Left hindlimb (tissue), 1 donor: Measurements from ENCODE around the gene MIER3.
"Not testable (repeated sequence)": the region's sequence is repeated elsewhere in the genome, so short reads cannot be mapped to it uniquely, and the experiment has no call there.

Source experiments
- DNase-seq: peaks from one replicate; pipeline ENCODE4 v3.0.0-alpha.2; 2018

Gene MIER3, protein sequence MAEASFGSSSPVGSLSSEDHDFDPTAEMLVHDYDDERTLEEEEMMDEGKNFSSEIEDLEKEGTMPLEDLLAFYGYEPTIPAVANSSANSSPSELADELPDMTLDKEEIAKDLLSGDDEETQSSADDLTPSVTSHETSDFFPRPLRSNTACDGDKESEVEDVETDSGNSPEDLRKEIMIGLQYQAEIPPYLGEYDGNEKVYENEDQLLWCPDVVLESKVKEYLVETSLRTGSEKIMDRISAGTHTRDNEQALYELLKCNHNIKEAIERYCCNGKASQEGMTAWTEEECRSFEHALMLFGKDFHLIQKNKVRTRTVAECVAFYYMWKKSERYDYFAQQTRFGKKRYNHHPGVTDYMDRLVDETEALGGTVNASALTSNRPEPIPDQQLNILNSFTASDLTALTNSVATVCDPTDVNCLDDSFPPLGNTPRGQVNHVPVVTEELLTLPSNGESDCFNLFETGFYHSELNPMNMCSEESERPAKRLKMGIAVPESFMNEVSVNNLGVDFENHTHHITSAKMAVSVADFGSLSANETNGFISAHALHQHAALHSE

DNA sequence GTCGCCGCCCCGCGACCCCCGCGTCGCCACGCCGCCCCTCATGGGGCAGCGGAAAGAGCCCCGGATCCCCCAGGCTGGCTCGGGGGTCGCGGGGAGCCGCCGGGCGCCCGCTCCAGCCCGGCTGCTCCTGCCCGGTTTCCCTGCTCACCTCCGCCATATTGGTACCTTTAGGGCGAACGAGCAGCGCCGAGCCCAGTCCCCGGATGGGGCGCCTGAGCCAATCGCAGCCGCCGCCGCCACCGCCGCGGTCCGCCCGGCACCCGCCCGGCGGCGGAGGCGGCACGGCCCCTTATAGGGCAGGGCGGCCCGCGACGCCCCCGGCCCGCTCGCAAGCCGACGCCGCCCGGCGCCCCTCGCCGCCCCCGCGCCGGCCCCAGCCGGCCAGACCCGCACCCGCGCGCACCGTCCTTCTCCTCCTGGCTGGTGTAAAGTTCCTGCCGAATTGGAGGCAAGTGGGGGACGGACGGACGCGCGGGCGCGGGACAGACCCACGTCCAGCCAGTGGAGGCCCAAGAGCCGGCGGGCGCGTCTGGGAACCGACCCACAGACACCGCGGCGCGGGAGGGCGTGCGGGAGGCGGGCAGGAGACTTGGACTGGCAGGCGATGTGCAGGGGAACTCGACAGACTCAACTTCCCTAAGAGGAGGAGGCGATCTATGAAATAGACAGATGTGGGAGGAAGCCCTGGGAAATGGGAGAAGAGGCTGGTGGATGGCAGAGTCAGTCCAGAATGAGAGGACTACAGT, at the start of gene MIER3:
Gene MIER3, minus strand, starts transcription at position 178 of the 746 bp plus-strand sequence. Its CDS starts 21 bp downstream, at position 157.
- peak; percentile 87 for DNase-seq

DNA sequence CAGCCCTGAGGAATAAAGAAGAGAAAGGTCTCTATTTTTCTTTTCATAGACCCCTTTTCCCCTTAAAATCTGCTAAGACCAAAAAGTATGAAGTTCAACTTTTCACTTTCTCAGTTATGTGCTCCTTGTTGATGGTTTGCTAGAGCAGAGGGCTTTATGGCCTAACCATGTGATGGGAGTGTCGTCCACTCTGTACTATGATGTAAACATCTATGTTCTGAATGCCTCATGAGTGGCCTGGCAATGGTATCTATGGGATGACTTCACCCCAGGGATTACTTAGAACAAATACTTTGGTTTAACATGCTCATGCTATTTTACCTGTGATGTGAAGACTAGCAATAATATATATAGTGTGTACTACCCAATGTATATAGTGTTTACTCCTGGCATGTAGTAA, 43.7 kb upstream of the MIER3 start:
- DNase-seq = no peak

DNA sequence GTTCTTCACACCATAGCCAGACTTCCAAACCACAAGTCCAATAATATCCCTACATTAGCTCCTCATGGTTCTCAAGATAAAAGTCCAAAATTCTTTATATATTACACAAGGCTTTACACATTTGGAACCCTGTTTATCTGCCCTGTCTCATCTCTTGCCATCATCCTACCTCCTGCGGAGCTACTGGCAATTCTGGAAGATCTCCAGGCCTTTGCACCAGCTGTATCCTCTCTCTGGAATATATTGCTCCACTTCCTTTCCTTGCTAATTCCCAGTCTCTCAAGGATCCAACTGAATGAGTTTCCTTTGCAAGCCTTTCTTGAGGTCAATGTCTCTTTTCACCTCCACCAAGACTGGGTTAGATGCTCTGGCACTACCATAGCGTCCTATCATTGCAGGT, 41.3 kb upstream of the MIER3 start:
- no peak for DNase-seq

DNA sequence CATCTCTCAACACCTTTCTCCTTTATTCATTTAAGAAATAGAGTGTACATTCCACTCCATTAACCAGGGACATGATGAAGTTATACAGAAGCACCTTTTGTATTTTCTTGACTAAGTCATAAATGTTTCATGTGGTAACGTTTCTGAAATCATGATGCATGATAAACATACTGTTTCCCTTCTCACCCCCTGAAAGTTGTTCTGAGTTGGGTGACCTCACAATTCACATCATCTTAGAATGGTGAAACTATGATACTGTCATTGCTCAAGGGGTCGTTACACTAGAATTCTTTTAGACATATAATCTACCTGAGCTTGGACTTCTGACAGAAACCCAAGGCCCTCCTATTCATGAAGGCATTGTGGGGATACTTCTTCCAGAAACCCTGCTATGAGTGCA, 37.8 kb upstream of the MIER3 start:
- no peak for DNase-seq

DNA sequence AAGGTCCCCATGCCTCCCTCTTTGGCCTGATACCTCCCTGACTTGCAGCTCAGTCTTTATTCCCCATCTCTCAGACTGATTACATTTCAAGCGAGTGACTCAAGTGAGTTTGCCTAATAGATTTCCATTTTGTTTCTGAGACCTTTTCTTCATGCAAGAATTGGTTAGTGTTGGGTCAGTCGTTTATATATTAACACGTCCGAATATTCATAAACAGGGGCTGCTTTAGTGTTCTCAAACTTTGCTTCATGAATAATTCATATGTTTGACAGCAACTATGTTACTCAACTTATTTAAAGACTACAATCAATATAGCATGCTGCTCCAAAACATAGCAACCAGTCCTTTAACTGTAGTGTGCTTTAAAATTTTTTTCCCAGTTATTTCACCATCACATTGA, 36.6 kb upstream of the MIER3 start:
- no peak for DNase-seq

DNA sequence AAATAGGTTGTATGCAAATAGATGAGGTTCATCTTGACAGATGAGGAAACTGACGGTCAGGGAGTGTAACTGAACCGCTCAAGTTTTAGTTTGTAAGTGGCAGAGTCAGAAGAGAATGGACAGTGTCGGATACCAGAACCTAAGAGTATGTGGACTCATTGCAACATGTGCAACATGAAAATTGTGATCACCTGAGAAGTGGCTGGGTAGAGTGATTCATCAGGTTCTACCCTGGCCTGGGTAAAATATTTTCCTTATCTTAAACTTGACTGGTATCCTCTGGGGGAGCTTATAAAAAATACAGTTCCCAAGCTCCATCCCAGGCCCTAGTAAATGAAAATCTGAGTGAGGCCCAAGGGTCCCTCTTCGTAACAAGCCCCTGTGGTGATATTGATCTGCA, 35.2 kb upstream of the MIER3 start:
- no peak for DNase-seq

DNA sequence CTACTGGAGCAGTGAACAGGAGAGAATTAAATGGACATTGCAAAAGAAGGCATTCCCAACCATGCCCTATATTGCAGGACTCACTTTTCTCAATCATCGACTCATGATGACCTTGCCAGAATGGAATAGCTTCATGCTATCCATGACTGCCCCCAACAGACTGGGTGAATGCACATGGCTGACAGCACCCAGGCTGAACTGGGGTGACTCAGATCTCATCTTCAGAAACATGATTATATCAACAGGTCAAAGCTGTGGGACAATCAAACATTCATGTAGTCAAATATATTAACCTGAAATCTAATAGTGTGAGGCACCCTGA, 34.7 kb upstream of the MIER3 start:
- DNase-seq = no peak

DNA sequence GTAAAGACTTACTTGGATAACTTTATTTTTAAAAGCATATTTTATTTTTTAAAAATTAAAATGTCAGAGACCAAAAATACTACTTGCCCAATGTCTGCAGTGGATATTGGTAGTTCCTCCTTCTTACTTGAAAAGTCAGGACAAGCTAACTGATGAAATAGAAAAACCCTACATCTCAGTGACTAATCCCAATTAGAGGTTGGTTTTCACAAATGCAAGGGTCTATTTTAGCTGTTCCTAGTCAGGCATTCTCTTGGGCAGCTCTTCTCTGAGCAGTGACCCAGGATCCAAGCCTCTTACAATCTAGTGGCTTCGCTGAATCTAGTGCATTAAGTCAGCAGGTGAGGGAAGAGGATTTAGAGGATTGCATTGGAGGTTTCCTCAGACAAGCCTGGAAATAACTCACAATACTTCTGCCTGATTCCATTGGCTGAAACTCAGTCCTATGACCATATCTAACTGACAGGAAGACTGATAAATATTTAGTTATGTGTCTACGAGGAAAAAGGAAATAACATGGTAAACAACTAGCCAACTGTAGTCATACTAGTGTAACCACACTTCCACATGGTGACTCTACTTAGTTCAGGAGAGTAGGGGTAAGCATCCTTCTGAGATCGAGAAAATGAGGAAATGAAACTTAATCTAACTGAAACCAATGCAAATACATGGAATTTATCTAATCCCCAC, 34.2 kb upstream of the MIER3 start:
- no peak for DNase-seq

DNA sequence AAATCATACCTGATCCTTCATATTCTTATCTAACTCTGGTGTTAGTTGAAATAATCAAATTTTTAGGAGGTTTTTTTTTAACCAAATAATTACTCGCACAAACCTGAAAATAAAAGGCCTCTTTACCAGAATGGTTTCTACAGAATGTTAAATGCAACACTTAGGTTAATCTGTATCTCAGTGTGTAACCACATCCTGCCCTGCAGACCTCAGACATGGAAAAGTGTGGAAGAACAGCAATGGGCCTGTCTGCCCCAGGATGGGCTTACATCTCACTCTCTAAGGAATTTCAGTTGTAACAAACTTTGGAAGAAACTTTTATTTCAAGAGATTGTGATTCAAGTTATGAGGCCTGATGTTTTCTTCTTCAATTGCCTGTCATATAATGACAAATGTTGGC, 32.5 kb upstream of the MIER3 start:
- no peak for DNase-seq

DNA sequence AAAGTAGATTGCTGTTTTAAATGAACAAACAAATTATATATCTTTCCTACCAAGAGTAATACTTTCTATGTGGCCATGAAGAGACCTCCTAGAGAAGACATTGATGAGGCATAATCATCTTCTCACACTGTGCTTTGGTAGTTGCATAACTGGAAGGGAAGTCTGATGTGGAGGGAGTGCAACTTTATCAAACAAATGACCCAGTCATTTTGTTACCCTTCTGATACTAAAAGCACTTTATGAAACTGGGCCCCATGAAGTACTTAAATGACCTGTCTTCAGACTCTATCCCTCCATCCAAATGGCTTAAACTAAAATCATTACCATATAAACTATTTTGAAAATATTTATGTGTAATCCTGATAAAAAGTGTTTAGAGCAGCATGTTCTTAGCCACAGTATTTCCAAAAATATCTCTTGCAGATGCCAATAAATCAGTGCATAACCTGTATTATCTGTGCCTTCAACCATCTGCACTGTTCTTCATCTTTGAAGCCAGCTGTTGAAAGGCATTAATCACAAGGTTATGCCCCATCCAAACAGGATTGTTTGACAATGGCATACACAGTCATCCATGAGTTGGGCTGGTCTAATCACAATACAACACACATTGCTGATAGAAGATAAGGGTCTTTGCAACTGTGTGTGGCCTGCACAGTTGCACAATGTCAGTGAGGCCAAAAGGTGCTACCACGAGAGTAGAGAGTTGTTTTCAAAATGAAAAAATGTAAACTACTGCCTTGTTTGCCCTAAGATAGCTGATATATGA, 31.9 kb upstream of the MIER3 start:
- DNase-seq = no peak

DNA sequence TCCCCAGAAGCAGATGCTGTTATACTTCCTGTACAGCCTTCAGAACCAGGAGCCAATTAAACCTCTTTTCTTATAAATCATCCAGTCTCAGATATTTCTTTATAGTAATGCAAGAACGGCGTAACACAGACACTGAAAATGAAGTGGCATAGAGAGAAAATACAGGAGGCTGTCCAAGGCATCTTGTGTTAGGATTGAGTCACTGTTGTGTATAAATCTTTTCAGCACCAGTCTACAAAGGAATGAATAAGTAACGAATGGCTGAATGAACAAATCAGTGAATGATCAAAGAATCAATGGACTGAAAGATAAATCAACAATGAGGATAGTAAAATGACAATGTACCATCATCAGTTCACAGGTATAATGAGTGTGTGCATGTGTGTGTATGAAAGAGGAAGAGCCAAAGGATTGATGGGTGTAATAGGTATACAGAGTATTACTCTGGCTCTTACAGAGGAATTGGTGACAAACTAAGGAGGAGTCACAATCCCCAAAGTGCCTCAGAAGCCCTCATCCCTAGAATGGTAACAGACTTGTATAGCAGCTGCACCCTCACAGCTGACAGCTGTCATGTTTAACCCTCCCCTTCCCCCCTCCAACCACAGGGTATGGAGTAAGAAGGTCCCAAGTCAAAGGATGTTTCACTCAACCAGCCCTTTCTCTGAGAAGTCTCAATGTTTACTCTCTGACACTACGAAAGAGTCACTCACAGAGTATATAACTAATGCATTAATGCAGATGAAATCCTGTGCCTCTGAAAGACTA, 29.8 kb upstream of the MIER3 start:
- DNase-seq = no peak

DNA sequence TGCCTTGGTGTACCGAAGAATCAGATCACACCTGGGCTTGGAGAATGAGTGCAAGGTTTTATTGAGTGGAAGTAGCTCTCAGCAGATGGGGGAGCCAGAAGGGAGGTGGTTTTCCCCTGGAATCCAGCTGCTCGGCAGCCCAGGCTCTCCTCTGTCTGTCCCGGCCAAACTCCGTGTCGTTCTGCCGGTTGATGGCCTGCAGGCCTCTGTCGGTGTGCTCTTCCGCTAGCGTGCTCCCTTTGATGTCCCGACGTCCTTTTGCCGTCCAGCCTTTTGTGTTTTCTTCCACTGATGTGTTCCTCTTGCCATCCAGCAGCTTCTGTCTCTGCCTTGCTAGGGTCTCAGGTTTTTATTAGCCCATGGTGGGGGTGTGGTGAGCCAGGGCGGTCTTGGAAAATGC, 28.0 kb upstream of the MIER3 start:
- DNase-seq = no peak

DNA sequence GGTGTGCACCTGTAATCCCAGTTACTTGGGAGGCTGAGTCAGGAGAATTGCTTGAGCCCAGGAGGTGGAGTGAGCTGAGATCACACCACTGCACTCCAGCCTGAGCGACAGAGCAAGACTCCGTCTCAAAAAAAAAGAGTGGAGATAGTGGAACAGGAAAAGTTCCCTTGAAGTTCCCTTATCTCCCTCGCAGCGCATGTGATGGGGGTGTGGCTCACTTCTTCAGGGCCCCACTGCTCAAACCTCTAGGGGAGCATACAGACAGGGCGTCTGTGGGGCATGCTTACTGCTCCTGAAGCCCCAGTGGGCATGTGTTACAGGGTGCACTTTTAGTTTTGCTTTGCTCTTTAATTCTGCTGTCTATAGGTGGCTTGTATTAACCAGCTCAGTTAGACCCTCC, 27.6 kb upstream of the MIER3 start:
- not testable (repeated sequence) for DNase-seq

DNA sequence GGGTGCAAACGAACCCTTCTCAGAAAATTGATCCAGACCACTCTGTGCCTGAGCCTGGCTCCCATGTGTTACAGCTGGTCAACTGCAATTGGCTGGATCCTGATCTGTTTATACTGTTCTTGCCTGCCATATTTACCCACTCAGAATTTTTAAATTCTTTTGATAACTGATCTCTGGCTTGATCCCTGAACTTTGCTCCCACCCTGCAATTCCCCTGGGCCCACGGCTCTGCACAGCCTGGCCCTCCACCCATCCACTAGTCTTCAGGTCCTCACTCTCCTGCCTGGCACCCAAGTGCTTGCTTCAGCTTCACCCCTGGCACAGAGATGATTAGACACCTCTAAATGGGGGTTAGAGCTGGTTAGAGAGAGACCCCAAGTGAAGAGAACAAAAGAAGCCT, 25.9 kb upstream of the MIER3 start:
- DNase-seq = no peak

DNA sequence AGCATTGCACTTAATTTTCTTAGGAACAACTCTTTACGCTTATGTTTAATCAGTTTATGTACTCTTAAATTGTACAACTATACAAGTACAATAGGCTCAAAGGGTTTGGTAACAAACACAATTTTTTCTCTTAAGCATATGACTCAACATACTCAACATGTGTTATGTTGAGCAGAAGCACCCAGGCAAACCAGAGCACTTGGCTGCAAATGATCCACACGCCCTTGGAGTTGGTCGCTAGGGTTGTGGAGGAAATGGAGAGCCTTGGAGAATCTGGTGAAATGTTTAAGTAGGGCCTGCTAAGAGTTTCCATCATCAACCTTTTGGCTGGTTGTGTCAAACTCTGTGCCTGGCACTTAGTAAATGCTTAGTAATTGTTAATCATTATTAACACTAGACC, 25.1 kb upstream of the MIER3 start:
- DNase-seq = no peak

DNA sequence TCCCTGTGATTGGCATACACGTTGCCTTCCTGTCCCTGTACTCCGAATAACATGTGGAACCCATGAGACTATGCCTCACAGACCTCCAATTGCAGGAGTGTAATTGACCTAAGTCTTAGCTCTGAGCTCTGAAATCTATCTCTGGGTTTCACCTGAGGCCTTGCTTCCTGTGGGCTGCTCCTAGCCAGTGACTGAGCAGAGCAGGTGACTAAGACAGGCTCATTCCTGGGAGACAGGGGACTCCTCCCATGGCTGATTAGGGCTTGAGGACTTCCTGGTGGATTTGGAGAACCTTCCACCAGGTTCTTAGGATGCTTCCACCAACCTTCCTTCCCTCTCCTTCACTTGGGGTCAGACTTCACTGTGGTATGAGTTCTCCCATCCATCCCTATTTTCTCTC, 22.3 kb upstream of the MIER3 start:
- DNase-seq = no peak

DNA sequence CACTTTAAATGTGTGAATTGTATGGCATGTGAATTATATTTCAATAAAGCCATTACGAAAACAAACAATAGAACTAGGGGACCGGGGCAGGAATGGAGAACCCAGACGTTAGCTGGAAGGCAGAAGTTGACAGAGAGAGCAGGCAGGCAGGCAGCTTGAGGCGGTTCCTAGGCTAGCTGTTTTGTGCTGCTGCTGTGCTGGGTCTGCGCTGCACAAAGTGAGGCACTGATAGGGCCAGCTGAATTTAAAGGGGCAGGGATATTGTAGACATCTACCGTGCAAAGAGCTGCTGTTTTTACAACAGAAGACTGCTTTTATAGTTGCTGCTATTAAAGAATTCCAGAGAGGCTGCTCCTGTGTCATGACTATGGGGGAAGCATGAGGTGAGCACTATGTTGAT, 21.6 kb upstream of the MIER3 start:
- DNase-seq = no peak

DNA sequence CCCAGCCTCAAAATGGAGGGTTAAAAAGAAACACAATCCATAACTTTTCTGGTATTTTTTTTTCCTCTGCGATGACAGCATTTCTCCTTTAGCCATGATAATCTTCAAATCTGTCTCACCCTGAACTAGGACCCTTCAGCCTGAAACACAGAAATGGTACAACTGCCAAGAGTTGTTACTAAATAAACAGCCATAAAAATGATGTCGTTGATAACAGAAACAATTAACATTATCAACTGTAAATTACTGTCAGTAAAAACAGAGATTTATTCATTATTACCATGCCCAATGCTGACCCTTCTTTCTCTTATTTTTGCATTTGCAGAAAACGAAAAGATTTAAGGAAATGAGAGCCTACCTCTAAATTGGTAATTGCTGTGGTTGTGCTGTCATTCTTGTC, 19.4 kb upstream of the MIER3 start:
- no peak for DNase-seq

DNA sequence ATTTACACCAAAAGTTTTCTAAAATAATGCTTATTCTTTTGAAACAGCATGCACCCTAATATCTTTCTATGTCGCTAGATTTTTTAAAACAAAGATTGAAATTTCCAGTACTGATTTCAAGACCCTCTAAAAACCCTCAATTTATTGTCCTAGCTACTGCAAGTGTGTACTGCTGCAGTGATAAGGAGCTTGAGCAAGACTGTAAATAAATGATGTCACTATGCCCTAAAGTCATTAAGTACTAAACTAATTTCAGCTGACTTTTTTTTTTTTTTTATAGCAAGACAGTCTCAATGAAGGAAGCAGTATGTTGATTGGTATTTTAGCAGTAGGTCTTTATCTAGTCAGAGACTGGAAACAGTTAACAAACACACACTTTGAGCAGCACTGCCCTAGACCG, 12.2 kb upstream of the MIER3 start:
- DNase-seq = no peak

DNA sequence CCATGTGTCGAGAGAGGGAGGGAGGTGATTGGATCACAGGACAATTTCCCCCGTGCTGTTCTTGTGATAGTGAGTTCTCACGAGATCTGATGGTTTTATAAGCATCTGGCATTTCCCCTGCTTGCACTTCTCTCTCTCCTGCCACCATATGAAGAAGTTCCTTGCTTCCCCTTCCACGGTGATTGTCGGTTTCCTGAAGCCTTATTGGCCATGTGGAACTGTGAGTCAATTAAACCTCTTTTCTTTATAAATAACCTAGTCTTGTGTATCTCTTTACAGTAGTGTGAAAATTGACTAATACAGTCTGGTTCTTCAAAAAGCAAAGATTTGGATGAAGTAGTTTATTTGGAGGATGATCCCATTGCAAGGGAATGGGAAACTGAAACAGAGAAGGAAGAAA, 11.3 kb upstream of the MIER3 start:
- no peak for DNase-seq

DNA sequence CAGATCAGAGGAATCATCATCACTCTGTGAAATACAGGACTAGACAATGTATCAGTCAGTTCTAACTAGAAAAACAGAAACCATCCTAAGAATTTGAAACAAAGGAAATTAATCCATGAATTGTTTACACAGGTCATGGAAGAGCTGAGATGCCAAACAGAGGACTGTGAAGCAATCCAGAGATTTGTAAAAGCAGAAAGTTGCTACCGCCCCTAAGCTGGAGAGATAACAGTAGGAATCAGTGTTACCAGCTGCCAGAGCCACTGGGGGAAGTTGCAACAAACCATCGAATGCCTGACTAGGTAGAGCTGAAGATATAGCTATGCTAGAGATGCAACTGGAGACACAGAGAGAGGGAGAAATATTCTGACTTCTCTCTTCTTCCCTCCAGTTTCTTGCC, 10.4 kb upstream of the MIER3 start:
- no peak for DNase-seq

DNA sequence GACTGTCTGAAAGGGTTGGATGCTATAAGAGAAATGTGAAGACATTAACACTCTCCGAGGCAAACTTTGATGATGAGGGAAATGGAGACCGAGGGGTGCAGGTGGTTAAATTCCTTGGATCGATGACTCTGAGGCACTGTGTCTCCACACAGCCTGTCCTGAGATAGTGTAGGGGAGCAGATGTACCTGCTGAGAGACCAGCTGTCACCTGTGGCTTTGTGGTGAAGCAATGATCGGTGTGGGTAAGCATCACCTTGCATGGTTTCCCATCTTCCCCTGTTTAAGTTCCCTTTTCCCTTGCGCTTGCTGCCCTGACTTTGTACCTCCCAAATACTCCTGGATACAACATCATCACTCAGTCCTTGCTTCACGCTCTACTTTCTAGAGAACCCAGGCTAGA, 9.8 kb upstream of the MIER3 start:
- DNase-seq = no peak
